H9 (cell line): ENCODE results near the gene TMEM119. TPM values are rescaled to one million over a fixed set of nuclear protein-coding genes. Genes with fewer than 3 reads are reported as not detected.
A peak's percentile ranks its signal among the peaks of the same experiment; 100 is the strongest.

Experiments
- DNase-seq: peaks from one replicate; pipeline ENCODE4 v3.0.0-alpha.2; 2017
- H2AFZ ChIP-seq: one replicate; pipeline ENCODE4 v1.6.1; 2013; ENCODE audit warnings: mild to moderate bottlenecking, low read length, control low read depth, moderate library complexity
- H2AK5ac ChIP-seq: 2 replicates; pipeline ENCODE4 v1.6.1; 2013; ENCODE audit warnings: low read length, control low read depth, mixed read lengths; ENCODE audit not compliant: insufficient read length
- H2BK120ac ChIP-seq: one replicate; pipeline ENCODE4 v1.6.1; 2013; ENCODE audit warnings: low read depth, mild to moderate bottlenecking, low read length, control low read depth, inconsistent platforms; ENCODE audit not compliant: poor library complexity, severe bottlenecking
- H2BK12ac ChIP-seq: 2 replicates; pipeline ENCODE4 v1.6.1; 2013; ENCODE audit warnings: low read length, control low read depth, mixed read lengths, low read depth; ENCODE audit not compliant: insufficient read length
- H2BK15ac ChIP-seq: 2 replicates; pipeline ENCODE4 v1.6.1; 2013; ENCODE audit warnings: low read depth, low read length, control low read depth
- H2BK20ac ChIP-seq: one replicate; pipeline ENCODE4 v1.6.1; 2013; ENCODE audit warnings: low read depth, mild to moderate bottlenecking, low read length, control low read depth, inconsistent platforms; ENCODE audit not compliant: poor library complexity, severe bottlenecking
- H2BK5ac ChIP-seq: 2 replicates; pipeline ENCODE4 v1.6.1; 2013; ENCODE audit warnings: low read length, control low read depth, mixed read lengths; ENCODE audit not compliant: insufficient read length
- H3K14ac ChIP-seq: 2 replicates; pipeline ENCODE4 v1.6.1; 2013; ENCODE audit warnings: low read length, control low read depth; ENCODE audit not compliant: insufficient read depth
- H3K18ac ChIP-seq: 2 replicates; pipeline ENCODE4 v1.6.1; 2013; ENCODE audit warnings: low read depth, mild to moderate bottlenecking, mixed read lengths, low read length, control low read depth; ENCODE audit not compliant: insufficient read length
- H3K23ac ChIP-seq: 2 replicates; pipeline ENCODE4 v1.6.1; 2013; ENCODE audit warnings: low read length, control low read depth, mixed read lengths, low read depth; ENCODE audit not compliant: insufficient read length
- H3K23me2 ChIP-seq: 2 replicates; pipeline ENCODE4 v1.6.1; 2013; ENCODE audit warnings: low read depth, mild to moderate bottlenecking, mixed read lengths, low read length, control low read depth; ENCODE audit not compliant: insufficient read length, poor library complexity, severe bottlenecking
- H3K27ac ChIP-seq: 2 replicates; pipeline ENCODE4 v1.5.1; 2013; ENCODE audit warnings: low read length, control low read depth, mixed read lengths, low read depth; ENCODE audit not compliant: insufficient read length
- H3K27me3 ChIP-seq: 2 replicates; pipeline ENCODE4 v1.6.1; 2013; ENCODE audit warnings: low read length, control low read depth, inconsistent platforms; ENCODE audit not compliant: insufficient read depth
- H3K4ac ChIP-seq: 2 replicates; pipeline ENCODE4 v1.6.1; 2013; ENCODE audit warnings: low read depth, mild to moderate bottlenecking, control low read depth, inconsistent platforms, low read length, moderate library complexity
- H3K4me1 ChIP-seq: 2 replicates; pipeline ENCODE4 v1.6.1; 2013; ENCODE audit warnings: low read length, control low read depth, inconsistent platforms; ENCODE audit not compliant: insufficient read depth
- H3K4me2 ChIP-seq: 2 replicates; pipeline ENCODE4 v1.6.1; 2013; ENCODE audit warnings: low read length, control low read depth, mixed read lengths; ENCODE audit not compliant: insufficient read length, insufficient read depth
- H3K56ac ChIP-seq: 2 replicates; pipeline ENCODE4 v1.6.1; 2013; ENCODE audit warnings: low read depth, mild to moderate bottlenecking, mixed read lengths, low read length, control low read depth; ENCODE audit not compliant: insufficient read length
- H3K79me1 ChIP-seq: 2 replicates; pipeline ENCODE4 v1.6.1; 2013; ENCODE audit warnings: low read depth, mild to moderate bottlenecking, moderate library complexity, low read length, control low read depth, inconsistent platforms; ENCODE audit not compliant: insufficient read depth, poor library complexity, severe bottlenecking
- H3K79me2 ChIP-seq: 2 replicates; pipeline ENCODE4 v1.6.1; 2013; ENCODE audit warnings: low read length, control low read depth, inconsistent platforms; ENCODE audit not compliant: insufficient read depth
- H3K9ac ChIP-seq: 2 replicates; pipeline ENCODE4 v1.6.1; 2013; ENCODE audit warnings: low read length, control low read depth, mixed read lengths; ENCODE audit not compliant: insufficient read length; ENCODE audit errors: extremely low read depth
- H3K9me3 ChIP-seq: one replicate; pipeline ENCODE4 v1.6.1; 2013; ENCODE audit warnings: low read depth, low read length, inconsistent platforms; ENCODE audit not compliant: control insufficient read depth
- H3T11ph ChIP-seq: one replicate; pipeline ENCODE4 v1.6.1; 2013; ENCODE audit warnings: mild to moderate bottlenecking, low read length, control low read depth, inconsistent platforms
- H4K20me1 ChIP-seq: one replicate; pipeline ENCODE4 v1.6.1; 2013; ENCODE audit not compliant: control insufficient read depth, insufficient read length, insufficient read depth
- H4K5ac ChIP-seq: 2 replicates; pipeline ENCODE4 v1.6.1; 2013; ENCODE audit warnings: low read depth, mild to moderate bottlenecking, mixed read lengths, low read length, control low read depth; ENCODE audit not compliant: insufficient read length
- H4K8ac ChIP-seq: replicated peaks from 2 replicates; pipeline ENCODE4 v1.6.1; 2013; ENCODE audit warnings: low read length, control low read depth, mixed read lengths, low read depth; ENCODE audit not compliant: insufficient read length
- H4K91ac ChIP-seq: 2 replicates; pipeline ENCODE4 v1.6.1; 2013; ENCODE audit warnings: low read depth, mild to moderate bottlenecking, moderate library complexity, mixed read lengths, low read length, control low read depth; ENCODE audit not compliant: insufficient read length
- H3K27ac Mint-ChIP-seq, 3 experiments: 2 replicates in 2 of 3; 3 replicates in 1 of 3; pipeline ENCODE4 v1.8.0; 2020 to 2021; ENCODE audit warnings: mixed read lengths in 3 of 3, mild to moderate bottlenecking in 1 of 3, moderate library complexity in 1 of 3
- H3K27me3 Mint-ChIP-seq: 2 replicates; pipeline ENCODE4 v1.8.0; 2021; ENCODE audit warnings: low read depth, mild to moderate bottlenecking, moderate library complexity, mixed read lengths
- H3K36me3 Mint-ChIP-seq, 3 experiments: 2 replicates in 2 of 3; 3 replicates in 1 of 3; pipeline ENCODE4 v1.8.0; 2020 to 2021; ENCODE audit warnings: low read depth in 3 of 3, mixed read lengths in 3 of 3; ENCODE audit not compliant: insufficient read depth in 1 of 3
- H3K4me1 Mint-ChIP-seq, 2 experiments: 2 replicates each; pipeline ENCODE4 v1.8.0; 2020; ENCODE audit warnings: mixed read lengths in 2 of 2
- H3K4me3 Mint-ChIP-seq, 2 experiments: 2 replicates in 1 of 2; 3 replicates in 1 of 2; pipeline ENCODE4 v1.8.0; 2020 to 2021; ENCODE audit warnings: mild to moderate bottlenecking in 2 of 2, mixed read lengths in 2 of 2, moderate library complexity in 1 of 2
- H3K9me3 Mint-ChIP-seq, 2 experiments: 2 replicates in 1 of 2; 3 replicates in 1 of 2; pipeline ENCODE4 v1.8.0; 2020; ENCODE audit warnings: mild to moderate bottlenecking in 2 of 2, mixed read lengths in 2 of 2, moderate library complexity in 1 of 2
- WGBS: extraction: QIAGEN DNeasy Blood & Tissue Kit; methylation state at CpG from one replicate; pipeline ENCODE4 v1.1.7; 2013; ENCODE audit warnings: missing lambda C conversion rate, low lambda C conversion rate, mixed read lengths; ENCODE audit not compliant: insufficient read length; ENCODE audit errors: extremely low coverage; 5-methylcytosine and 5-hydroxymethylcytosine counted together
- total RNA-seq: library from RNA; stranded (reverse); gene quantifications from 2 replicates; pipeline ENCODE4 v1.2.1, GENCODE V29; 2021
- TF ChIP-seq, protein P1 (sequence below): fragments of 200-600 bp; sonication (generic); conservative IDR thresholded peaks from 3 replicates; pipeline ENCODE4 v1.8.0; 2021; ENCODE audit warnings: antibody characterized with exemption, mild to moderate bottlenecking

Gene TMEM119
- total RNA-seq, 1 experiment from 2014 or later, result not detected

GRCh38 chr12:108608616-108609015 is 10.7 kb upstream of the TMEM119 start:
- H2BK20ac ChIP-seq, result no peak overlapping the region
- no peak overlapping the region for H3K9ac ChIP-seq
- H2AFZ ChIP-seq, result no peak overlapping the region
- no peak for DNase-seq
- no peak overlapping the region for H3K18ac ChIP-seq
- no peak overlapping the region for H2BK5ac ChIP-seq
- H3K14ac ChIP-seq, result no peak overlapping the region; the same call in 1 of the 2 replicates
- Mint-ChIP-seq H3K36me3 (no peaks in the 10 kb centered on the region), H3K27ac (peak overlapping the region in 1 of 3 experiments; percentile 48; a peak in 2 of 7 replicates), H3K4me3 (no peak overlapping the region), H3K9me3 (no peaks in the 10 kb centered on the region; a peak in 1 of 5 replicates), H3K27me3 (peaks cover 1% of the 10 kb centered on the region; the same call in 1 of the 2 replicates), H3K4me1 (peaks cover 26 to 42% of the 10 kb centered on the region in 2 experiments)
- H3K9me3 ChIP-seq, result no peaks in the 10 kb centered on the region
- H3K27ac ChIP-seq, result no peak overlapping the region
- no peaks in the 10 kb centered on the region for H4K20me1 ChIP-seq
- H3K23me2 ChIP-seq, result no peaks in the 10 kb centered on the region
- H3K4ac ChIP-seq, result no peak overlapping the region
- H3K27me3 ChIP-seq, result no peaks in the 10 kb centered on the region
- H3K79me2 ChIP-seq, result no peaks in the 10 kb centered on the region
- no peak overlapping the region for H4K5ac ChIP-seq
- no peak overlapping the region for H2AK5ac ChIP-seq
- H4K8ac ChIP-seq, result no peak overlapping the region
- TF ChIP-seq, protein P1, sequence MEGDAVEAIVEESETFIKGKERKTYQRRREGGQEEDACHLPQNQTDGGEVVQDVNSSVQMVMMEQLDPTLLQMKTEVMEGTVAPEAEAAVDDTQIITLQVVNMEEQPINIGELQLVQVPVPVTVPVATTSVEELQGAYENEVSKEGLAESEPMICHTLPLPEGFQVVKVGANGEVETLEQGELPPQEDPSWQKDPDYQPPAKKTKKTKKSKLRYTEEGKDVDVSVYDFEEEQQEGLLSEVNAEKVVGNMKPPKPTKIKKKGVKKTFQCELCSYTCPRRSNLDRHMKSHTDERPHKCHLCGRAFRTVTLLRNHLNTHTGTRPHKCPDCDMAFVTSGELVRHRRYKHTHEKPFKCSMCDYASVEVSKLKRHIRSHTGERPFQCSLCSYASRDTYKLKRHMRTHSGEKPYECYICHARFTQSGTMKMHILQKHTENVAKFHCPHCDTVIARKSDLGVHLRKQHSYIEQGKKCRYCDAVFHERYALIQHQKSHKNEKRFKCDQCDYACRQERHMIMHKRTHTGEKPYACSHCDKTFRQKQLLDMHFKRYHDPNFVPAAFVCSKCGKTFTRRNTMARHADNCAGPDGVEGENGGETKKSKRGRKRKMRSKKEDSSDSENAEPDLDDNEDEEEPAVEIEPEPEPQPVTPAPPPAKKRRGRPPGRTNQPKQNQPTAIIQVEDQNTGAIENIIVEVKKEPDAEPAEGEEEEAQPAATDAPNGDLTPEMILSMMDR, result no peak
- no peak overlapping the region for H3K4me2 ChIP-seq
- no peaks in the 10 kb centered on the region for H3K79me1 ChIP-seq
- H3K4me1 ChIP-seq, result no peaks in the 10 kb centered on the region
- no peak overlapping the region for H4K91ac ChIP-seq
- no peak overlapping the region for H3T11ph ChIP-seq
- H2BK12ac ChIP-seq, result peak overlapping the region; percentile 15
- no peak overlapping the region for H2BK120ac ChIP-seq
- no peak overlapping the region for H2BK15ac ChIP-seq
- no peak overlapping the region for H3K23ac ChIP-seq
- H3K56ac ChIP-seq, result no peak overlapping the region
- no CpG with 5 or more reads among the region's 5 CpGs for WGBS
